ENCODE data around the gene PLA2G2F.

- TF ChIP-seq REST (IDR thresholded peaks at IDR 0.05; ENCODE audit: unreplicated experiment) (no peak), CTCF (conservative IDR thresholded peaks at IDR 0.05; ENCODE audit: low read depth in 2 of 2) (no peak), EZH2 (IDR thresholded peaks at IDR 0.05; ENCODE audit: low read depth, unreplicated experiment) (no peak), EZH2phosphoT487 (IDR thresholded peaks at IDR 0.05; ENCODE audit: unreplicated experiment) (no peak), STAT1 (IDR thresholded peaks at IDR 0.05; ENCODE audit: unreplicated experiment) (no peak), JUNB (IDR thresholded peaks at IDR 0.05; ENCODE audit: unreplicated experiment) (no peak)
Measured at GRCh38 chr1:20185834-20186782, 47.0 kb downstream of the PLA2G2F start, which contains the start of the genes PLA2G2C and UBXN10.
